Measurements from ENCODE around the gene DENND6B.

DENND6B gene

GRCh38 chr22:50297510-50298265, 29.1 kb downstream of the DENND6B start:
- Histone ChIP-seq H3K9ac (ENCODE audit: low read length) (no peak overlapping the region), H3K9me3 (ENCODE audit: insufficient read depth, low read length) (no peaks in the 10 kb centered on the region), H3K27ac (ENCODE audit: low read length) (no peak overlapping the region), H2AFZ (ENCODE audit: low read depth, low read length) (no peak overlapping the region), H3K4me3 (ENCODE audit: low read length) (no peak overlapping the region), H4K20me1 (ENCODE audit: insufficient read depth, low read length) (peaks cover 71% of the 10 kb centered on the region), H3K27me3 (ENCODE audit: low read depth, low read length) (no peaks in the 10 kb centered on the region), H3K79me2 (ENCODE audit: low read length) (peaks cover 85% of the 10 kb centered on the region), H3K4me2 (ENCODE audit: low read length) (no peak overlapping the region), H3K36me3 (replicated peaks; ENCODE audit: low read depth, low read length) (no peaks in the 10 kb centered on the region), H3K4me1 (ENCODE audit: low read length) (peaks cover 32% of the 10 kb centered on the region)
- TF ChIP-seq CTCF (IDR thresholded peaks at IDR 0.05; ENCODE audit: low read depth, low read length) (no peak), EZH2phosphoT487 (IDR thresholded peaks at IDR 0.05; ENCODE audit: low read depth) (no peak)

- peaks cover 83% of the 10 kb centered on the region for H3K79me2 ChIP-seq (ENCODE audit: low read length)
- H3K9ac ChIP-seq (ENCODE audit: low read length): no peak overlapping the region
- no peak overlapping the region for H3K27ac ChIP-seq (ENCODE audit: low read length)
- peaks cover 70% of the 10 kb centered on the region for H4K20me1 ChIP-seq (ENCODE audit: insufficient read depth, low read length)
- peaks cover 32% of the 10 kb centered on the region for H3K4me1 ChIP-seq (ENCODE audit: low read length)
- H3K9me3 ChIP-seq (ENCODE audit: insufficient read depth, low read length): no peaks in the 10 kb centered on the region
- no peaks in the 10 kb centered on the region for H3K27me3 ChIP-seq (ENCODE audit: low read depth, low read length)
- no peaks in the 10 kb centered on the region for H3K36me3 ChIP-seq (replicated peaks; ENCODE audit: low read depth, low read length)
- H3K4me2 ChIP-seq (ENCODE audit: low read length): no peak overlapping the region
- H3K4me3 ChIP-seq (ENCODE audit: low read length): no peak overlapping the region
- TF ChIP-seq EZH2phosphoT487 (IDR thresholded peaks at IDR 0.05; ENCODE audit: low read depth) (no peak), CTCF (IDR thresholded peaks at IDR 0.05; ENCODE audit: low read depth, low read length) (no peak)
- H2AFZ ChIP-seq (ENCODE audit: low read depth, low read length): no peak overlapping the region
These were observed 29.9 kb downstream of the DENND6B start for GRCh38 chr22:50296658-50297490.

GRCh38 chr22:50294319-50294656, 32.5 kb downstream of the DENND6B start:
- Histone ChIP-seq H3K79me2 (ENCODE audit: low read length) (peaks cover 68% of the 10 kb centered on the region), H3K4me1 (ENCODE audit: low read length) (peaks cover 32% of the 10 kb centered on the region), H3K9ac (ENCODE audit: low read length) (peak overlapping the region; percentile 31; the same call in 1 of the 2 replicates), H3K27ac (ENCODE audit: low read length) (peak overlapping the region; percentile 4; the same call in 1 of the 2 replicates), H3K4me3 (ENCODE audit: low read length) (peak overlapping the region; percentile 66), H2AFZ (ENCODE audit: low read depth, low read length) (no peak overlapping the region), H3K36me3 (replicated peaks; ENCODE audit: low read depth, low read length) (no peaks in the 10 kb centered on the region), H4K20me1 (ENCODE audit: insufficient read depth, low read length) (peaks cover 70% of the 10 kb centered on the region), H3K9me3 (ENCODE audit: insufficient read depth, low read length) (no peaks in the 10 kb centered on the region), H3K4me2 (ENCODE audit: low read length) (peak overlapping the region; percentile 79), H3K27me3 (ENCODE audit: low read depth, low read length) (no peaks in the 10 kb centered on the region)
- TF ChIP-seq EZH2phosphoT487 (IDR thresholded peaks at IDR 0.05; ENCODE audit: low read depth) (no peak), CTCF (IDR thresholded peaks at IDR 0.05; ENCODE audit: low read depth, low read length) (no peak)
